ENCODE data around the gene IGLL1. TPM values are rescaled to one million over a fixed set of nuclear protein-coding genes. Genes with fewer than 3 reads are reported as not detected.

IGLL1 gene
- total and polyA plus RNA-seq, 2 donors (not counting 1 experiment from before 2014, with no cell fraction given), result not detected

- no peak overlapping the region for H3K27ac Mint-ChIP-seq
- H3K36me3 ChIP-seq (replicated peaks in 1 of 2; ENCODE audit: control extremely low read depth in 1 of 2, control insufficient read depth in 1 of 2, extremely low read depth in 1 of 2, insufficient read depth in 2 of 2, low read length in 1 of 2), result no peaks in the 10 kb centered on the region
- H3K9ac ChIP-seq (ENCODE audit: low read length), result no peak overlapping the region
- H3K9me3 Mint-ChIP-seq (ENCODE audit: insufficient read depth), result no peaks in the 10 kb centered on the region
- no peak overlapping the region for H3K4me3 ChIP-seq (ENCODE audit: control extremely low read depth in 1 of 5, extremely low read depth in 1 of 5, insufficient read depth in 1 of 5, low read depth in 2 of 5, low read length in 4 of 5)
- ChIA-PET CTCF (no interaction called here), POLR2A (no interaction called here)
- H3K9me3 ChIP-seq (ENCODE audit: control extremely low read depth in 1 of 3, control insufficient read depth in 2 of 3, insufficient read depth in 1 of 3, low read length in 2 of 3), result no peaks in the 10 kb centered on the region
- intact Hi-C loops (cut with micrococcal nuclease), result no loop called here
- peaks cover 0 to 24% (median 8%) of the 10 kb centered on the region in 4 experiments for H3K27me3 ChIP-seq (replicated peaks in 1 of 4; ENCODE audit: control extremely low read depth in 1 of 4, control insufficient read depth in 3 of 4, insufficient read depth in 4 of 4, low read length in 3 of 4)
- H3K4me3 Mint-ChIP-seq, result no peak overlapping the region
- 4% methylated on average over 6 of the region's 6 CpGs for WGBS (ENCODE audit: insufficient coverage)
- peaks cover 29 to 31% of the 10 kb centered on the region in 2 donors for H3K4me1 ChIP-seq (ENCODE audit: control insufficient read depth in 2 of 2, insufficient read depth in 2 of 2, low read length in 2 of 2)
- H3K27ac ChIP-seq (ENCODE audit: low read length in 2 of 2), result no peak overlapping the region
- H3K4me1 Mint-ChIP-seq, result peaks cover 27% of the 10 kb centered on the region
- no peak overlapping the region for H2AFZ ChIP-seq (ENCODE audit: insufficient read depth, low read depth, low read length, poor library complexity, severe bottlenecking)
- ATAC-seq (ENCODE audit: low read depth) (no peak), DNase-seq (no peak)
- TF ChIP-seq EZH2 (IDR thresholded peaks at IDR 0.05; ENCODE audit: borderline replicate concordance, insufficient read depth, low read depth, low read length, poor library complexity, severe bottlenecking), result no peak
- TF ChIP-seq CTCF (IDR thresholded peaks at IDR 0.05), result no peak
- peak overlapping the region; percentile 19 for H3K4me2 ChIP-seq (replicated peaks; ENCODE audit: low read depth, low read length, poor library complexity, severe bottlenecking)
- peaks cover 6% of the 10 kb centered on the region for H3K79me2 ChIP-seq (ENCODE audit: control insufficient read depth, insufficient read depth, low read length)
- H4K20me1 ChIP-seq (ENCODE audit: control insufficient read depth, insufficient read depth, low read length, poor library complexity, severe bottlenecking), result no peaks in the 10 kb centered on the region
- H3K27me3 Mint-ChIP-seq, result peaks cover 21% of the 10 kb centered on the region
These were observed 3.7 kb upstream of the IGLL1 start for GRCh38 chr22:23583836-23584235.

- no peak for TF ChIP-seq CTCF (IDR thresholded peaks at IDR 0.05)
- no peak for TF ChIP-seq EZH2 (IDR thresholded peaks at IDR 0.05; ENCODE audit: borderline replicate concordance, insufficient read depth, low read depth, low read length, poor library complexity, severe bottlenecking)
- no peak for DNase-seq
- intact Hi-C loops (cut with micrococcal nuclease), result no loop called here
These were observed 3.1 kb upstream of the IGLL1 start for GRCh38 chr22:23583153-23583552.

More at GRCh38 chr22:23583153-23583552, 3.1 kb upstream of the IGLL1 start:
- H2AFZ ChIP-seq (ENCODE audit: insufficient read depth, low read depth, low read length, poor library complexity, severe bottlenecking), result no peak overlapping the region
- H3K9me3 ChIP-seq (ENCODE audit: control extremely low read depth in 1 of 3, control insufficient read depth in 2 of 3, insufficient read depth in 1 of 3, low read length in 2 of 3), result no peaks in the 10 kb centered on the region
- WGBS (ENCODE audit: insufficient coverage), result 27% methylated on average over 7 of the region's 7 CpGs
- peaks cover 0 to 29% (median 11%) of the 10 kb centered on the region in 4 experiments for H3K27me3 ChIP-seq (replicated peaks in 1 of 4; ENCODE audit: control extremely low read depth in 1 of 4, control insufficient read depth in 3 of 4, insufficient read depth in 4 of 4, low read length in 3 of 4)
- POLR2A ChIA-PET, result interaction anchor here (0.6 kb wide), 1 partner anchor 17 kb away, joined by 3 read pairs; no protein-coding TSS in a partner anchor
- peaks cover 30 to 37% of the 10 kb centered on the region in 2 donors for H3K4me1 ChIP-seq (ENCODE audit: control insufficient read depth in 2 of 2, insufficient read depth in 2 of 2, low read length in 2 of 2)
- peaks cover 6% of the 10 kb centered on the region for H3K79me2 ChIP-seq (ENCODE audit: control insufficient read depth, insufficient read depth, low read length)
- Mint-ChIP-seq H3K27ac (no peak overlapping the region), H3K4me1 (peaks cover 24% of the 10 kb centered on the region), H3K9me3 (ENCODE audit: insufficient read depth) (no peaks in the 10 kb centered on the region), H3K27me3 (peaks cover 21% of the 10 kb centered on the region), H3K4me3 (no peak overlapping the region)
- H4K20me1 ChIP-seq (ENCODE audit: control insufficient read depth, insufficient read depth, low read length, poor library complexity, severe bottlenecking), result no peaks in the 10 kb centered on the region
- H3K4me3 ChIP-seq (ENCODE audit: control extremely low read depth in 1 of 5, extremely low read depth in 1 of 5, insufficient read depth in 1 of 5, low read depth in 2 of 5, low read length in 4 of 5), result no peak overlapping the region
- H3K27ac ChIP-seq (ENCODE audit: low read length in 2 of 2), result no peak overlapping the region
- ATAC-seq (ENCODE audit: low read depth), result no peak
- H3K4me2 ChIP-seq (replicated peaks; ENCODE audit: low read depth, low read length, poor library complexity, severe bottlenecking), result no peak overlapping the region
- no peak overlapping the region for H3K9ac ChIP-seq (ENCODE audit: low read length)
- CTCF ChIA-PET, result interaction anchor here (0.6 to 1.6 kb wide), 2 partner anchors 8 to 268 kb away, joined by 4 to 7 read pairs; no protein-coding TSS in a partner anchor
- no peaks in the 10 kb centered on the region for H3K36me3 ChIP-seq (replicated peaks in 1 of 2; ENCODE audit: control extremely low read depth in 1 of 2, control insufficient read depth in 1 of 2, extremely low read depth in 1 of 2, insufficient read depth in 2 of 2, low read length in 1 of 2)

Data from B cell (primary cell).